HUDEP-2 (cell line): Measurements from ENCODE around the gene VARS2.
"Not testable (repeated sequence)": the region's sequence is repeated elsewhere in the genome, so short reads cannot be mapped to it uniquely, and the experiment has no call there.

Experiments used
- DNase-seq, 76 experiments: peaks; one replicate each; lab custom pipeline; 2025; ENCODE audit not compliant: unreplicated experiment in 76 of 76; lab: John Stamatoyannopoulos, UW

The VARS2 gene

DNA sequence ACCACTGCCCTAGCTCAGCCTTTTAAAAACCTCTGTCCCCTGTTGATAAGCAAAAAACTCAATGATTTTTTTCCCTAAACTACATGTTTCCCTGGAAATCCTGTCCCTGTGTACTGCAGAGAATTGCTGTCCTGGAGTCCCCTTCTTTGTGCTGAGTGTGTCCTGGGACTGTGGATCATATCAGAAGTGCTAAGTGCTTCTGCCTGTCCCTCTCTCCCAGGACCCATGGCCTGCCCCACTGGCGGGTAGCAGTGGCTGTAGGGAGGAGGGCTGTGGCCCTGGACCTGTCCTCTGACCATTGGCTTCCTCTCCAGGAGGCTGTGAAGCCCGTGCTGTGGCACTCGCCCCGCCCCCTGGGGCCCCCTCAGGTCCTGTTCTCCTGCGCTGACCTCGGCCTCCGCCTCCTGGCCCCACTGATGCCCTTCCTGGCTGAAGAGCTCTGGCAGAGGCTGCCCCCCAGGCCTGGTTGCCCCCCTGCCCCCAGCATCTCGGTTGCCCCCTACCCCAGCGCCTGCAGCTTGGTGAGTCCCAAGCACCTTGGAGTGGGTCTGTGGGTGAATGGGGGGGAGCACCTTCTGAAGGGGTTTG is 10.1 kb downstream of the VARS2 start:
- not testable (repeated sequence) for DNase-seq

DNA sequence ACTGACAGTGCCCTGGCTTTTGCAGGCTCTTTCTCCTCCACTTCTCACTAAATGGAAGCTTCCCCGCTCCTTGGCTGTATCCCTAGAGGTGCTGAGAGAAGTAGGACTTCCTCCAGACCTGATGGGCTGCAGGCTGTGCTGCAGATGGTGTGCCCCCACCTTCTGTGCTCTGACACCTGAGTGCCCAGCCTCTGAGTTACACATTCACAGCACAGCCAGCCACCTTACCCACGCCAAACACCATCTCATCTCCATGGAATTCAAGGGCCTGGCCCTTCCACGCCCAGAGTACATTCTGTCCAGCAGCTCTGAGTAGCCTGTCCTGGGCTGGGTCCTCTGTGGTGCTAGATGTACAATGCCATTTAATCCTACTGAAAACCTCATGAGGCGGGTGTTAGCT is 12.6 kb downstream of the VARS2 start:
- no peak for DNase-seq

DNA sequence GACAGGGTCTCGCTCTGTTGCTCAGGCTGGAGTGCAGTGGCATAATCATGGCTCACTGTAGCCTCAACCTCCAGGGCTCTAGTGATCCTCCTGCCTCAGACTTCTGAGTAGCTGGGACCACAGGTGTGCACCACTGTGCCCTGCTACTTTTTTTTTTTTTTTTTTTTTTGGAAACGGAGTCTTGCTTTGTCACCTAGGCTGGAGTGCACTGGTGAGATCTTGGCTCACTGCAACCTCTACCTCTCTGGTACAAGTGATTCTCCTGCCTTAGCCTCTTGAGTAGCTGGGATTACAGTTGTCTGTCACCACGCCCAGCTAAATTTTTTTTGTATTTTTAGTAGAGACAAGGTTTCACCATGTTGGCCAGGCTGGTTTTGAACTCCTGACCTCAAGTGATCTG is 13.0 kb downstream of the VARS2 start:
- not testable (repeated sequence) for DNase-seq

DNA sequence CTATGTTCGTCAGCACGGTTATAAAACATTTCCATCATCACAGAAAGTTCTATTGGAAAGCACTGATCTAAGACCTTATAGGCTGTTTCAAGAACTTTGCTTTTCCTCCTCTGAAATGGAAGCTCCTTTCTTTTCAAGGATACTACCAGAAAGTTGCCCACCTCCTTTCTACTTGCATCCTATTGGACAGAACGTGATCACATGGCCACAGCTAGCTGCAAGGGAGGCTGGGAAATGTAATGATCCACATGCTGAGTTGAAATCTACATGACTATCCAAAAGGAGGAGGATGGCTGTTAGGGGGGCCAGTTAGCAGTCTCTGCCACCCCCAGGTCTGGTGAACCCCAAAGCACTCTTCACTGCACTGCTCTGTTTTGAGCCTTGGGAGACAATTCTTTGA is 14.6 kb downstream of the VARS2 start:
- DNase-seq, result no peak

DNA sequence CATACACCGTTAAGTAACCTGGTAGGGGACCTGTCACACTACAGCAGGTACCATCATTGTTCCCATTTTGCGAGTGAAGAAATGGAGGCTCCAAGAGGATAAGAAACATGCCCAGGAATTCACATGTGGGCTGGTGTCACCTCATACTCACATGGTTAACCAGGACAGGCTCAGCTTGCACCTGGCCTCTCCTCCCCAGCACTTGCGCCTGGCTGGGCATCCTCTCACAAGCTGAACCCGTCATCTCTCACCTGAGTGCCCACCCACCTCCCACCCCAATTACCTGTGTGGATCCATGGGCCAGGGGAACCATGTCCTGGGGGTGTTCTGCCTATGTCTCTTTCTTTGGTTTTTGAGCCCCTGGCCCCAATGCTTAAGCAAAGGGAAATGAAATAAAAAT is 16.5 kb downstream of the VARS2 start:
- no peak for DNase-seq

DNA sequence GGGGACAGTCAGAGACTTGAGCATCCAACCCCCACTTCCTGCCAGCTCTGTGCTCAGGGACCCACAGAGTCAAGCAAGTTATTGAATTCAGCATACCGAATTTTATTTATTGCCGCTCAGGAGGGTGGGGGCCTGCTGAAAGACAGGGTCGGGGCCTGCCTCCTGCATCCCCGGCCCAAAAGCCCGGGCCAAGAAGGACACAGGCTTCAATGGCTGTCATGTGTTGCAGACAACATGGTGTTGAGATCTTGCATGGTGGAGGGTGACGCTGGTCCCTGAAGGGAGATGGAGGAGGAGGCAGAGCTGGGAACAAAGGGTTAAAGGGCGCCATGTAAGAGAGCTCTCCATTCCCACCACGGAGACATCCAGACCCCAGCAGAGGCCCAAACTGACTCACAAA is 17.2 kb downstream of the VARS2 start:
- DNase-seq, result no peak

DNA sequence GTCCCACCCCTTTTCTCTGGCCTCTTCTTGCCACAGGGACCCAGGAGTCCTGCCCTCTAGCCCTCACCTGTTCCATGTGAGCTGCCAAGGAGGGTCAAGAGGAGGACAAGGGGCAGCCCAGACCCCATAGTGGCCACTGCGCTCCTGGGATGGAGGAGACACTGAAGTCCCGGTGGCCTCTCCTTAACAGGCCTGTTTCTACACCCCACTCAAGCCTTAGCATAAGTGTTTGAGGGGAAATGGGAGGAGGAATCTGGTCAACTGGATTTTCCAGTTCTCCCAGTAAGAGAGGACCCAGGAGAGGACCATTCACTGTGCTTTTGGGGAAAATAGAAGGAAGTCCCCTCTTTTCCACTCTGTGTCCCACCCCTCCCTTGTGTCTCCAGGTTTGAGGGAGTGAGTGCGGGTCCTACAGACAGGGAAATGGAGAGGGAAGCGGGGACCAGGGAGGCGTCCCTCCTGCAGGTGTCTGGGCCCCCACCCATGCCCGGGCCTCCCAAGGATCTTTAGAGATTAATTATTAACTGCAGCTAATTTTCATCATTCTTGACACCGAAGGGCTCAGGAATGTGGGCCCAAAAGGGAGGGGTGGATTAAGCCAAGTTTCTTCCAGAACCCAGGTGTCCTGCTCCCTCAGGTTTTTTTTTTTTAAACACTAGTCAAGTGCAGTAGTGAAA is 18.1 kb downstream of the VARS2 start, which contains the start of gene SFTA2:
TSS of gene SFTA2 (minus strand) at position 202 of the 677 bp plus-strand sequence. CDS start at position 128, 74 bp downstream.
- DNase-seq, result no peak

DNA sequence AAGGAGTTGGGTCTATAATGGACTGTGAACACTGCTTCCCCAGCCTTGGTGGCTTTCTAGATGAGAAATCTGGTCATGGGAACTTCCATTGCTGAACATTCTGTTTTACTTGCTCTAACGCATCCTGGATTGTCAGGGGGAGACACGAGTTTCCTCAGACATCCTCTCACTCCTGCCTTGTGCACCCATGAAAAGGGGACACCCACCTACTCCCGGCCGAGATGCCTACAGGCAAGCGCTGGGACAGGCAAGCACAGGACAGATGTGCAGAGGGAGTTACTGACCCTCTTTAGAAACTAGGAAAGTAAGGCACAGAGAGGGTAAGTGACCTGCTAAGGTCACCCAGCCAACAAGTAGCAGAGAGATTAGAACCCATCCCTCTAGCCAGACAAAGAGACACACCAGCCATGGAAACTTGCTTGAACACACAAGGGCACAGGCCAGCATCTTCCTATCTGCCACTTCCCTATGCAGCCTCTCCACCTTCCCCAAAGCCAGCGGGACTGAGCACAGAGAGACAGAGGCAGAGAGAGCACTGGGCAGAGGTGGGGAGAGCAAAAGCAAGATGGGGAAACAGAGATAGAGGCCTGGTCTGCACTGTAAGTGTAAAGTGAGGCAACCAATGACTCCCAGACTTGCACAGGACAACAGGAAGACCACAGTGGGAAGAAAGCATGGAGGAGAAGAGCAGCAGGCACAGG is 18.8 kb downstream of the VARS2 start:
- DNase-seq, result no peak

DNA sequence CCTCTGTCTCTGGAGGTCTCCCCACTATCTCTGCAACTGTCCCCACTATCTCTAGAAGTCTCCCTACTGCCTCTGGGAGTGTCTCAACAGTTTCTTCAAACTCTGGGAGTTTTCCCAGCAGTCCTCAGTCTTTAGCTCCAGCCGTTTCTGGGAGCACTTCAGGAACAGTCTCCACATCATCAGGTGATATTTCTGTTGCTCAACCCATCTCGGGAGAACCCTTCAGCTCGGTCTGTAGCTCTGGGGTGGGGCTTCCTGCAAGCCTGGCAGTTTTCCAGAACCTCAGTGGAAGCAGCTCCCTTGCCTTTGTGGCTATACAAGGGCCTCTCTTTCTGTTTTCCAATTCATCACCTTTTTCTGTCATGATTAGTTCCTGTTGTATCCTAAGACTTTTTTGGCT is 21.0 kb downstream of the VARS2 start:
- peak in 3 of 76 experiments; percentile 2 to 13 (median 11) for DNase-seq

DNA sequence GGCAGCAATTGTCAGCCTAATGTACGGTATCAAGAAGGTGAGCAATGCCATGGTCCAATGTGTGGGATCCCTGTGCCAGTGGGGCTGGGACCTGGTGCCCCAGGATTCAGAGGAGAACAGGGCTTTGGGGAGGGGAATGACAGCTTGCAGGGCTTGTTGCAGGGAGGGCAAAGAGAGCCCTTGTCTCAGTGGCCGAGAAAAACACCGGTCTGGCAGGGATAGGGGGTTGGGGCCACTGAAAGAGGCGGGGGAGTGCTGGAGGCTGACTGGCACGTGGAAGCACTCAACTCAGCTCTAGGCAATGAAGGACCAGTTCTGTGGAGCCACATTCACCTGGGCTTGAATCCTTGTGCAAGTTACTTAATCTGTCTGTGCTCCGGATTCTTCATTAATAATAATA is 23.2 kb downstream of the VARS2 start:
- no peak for DNase-seq

DNA sequence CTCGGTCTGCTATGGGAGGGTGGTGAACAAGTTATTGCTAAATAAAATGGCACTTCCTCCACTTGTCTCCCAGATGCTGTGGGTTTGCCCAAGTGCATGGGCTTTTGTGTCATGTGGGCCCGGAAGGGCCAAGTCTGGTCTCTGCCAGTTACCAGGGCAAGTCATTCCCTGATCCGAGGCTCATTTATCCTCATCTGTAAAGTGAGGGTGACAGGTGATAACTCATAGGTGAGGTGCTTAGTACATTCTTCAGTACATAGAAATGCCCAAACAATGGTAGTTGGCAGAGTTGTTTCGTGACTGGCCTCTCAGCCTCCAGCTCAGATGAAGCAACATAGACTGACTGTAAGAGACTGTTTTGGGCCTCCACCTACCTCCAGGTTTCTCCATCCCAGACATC is 24.7 kb downstream of the VARS2 start:
- no peak for DNase-seq

DNA sequence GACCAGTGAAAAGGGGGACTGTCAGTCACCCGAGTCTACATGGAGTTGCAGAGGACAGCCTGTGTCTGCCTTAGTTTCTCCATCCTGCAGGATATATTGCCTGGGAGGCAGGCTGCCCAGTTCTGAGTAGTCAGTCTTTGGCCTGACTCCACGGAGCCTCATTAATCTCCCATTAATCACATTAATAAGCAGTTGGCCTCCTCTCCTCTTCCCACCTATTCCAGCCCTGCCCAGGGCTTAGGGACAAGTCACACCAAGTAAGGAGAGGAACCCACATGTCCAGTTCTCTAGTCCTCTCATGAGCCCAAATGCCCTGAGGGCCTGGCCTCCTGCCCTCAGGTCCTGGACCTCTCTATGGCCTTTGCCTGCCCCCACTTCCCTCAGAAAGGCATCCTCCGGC is 25.4 kb downstream of the VARS2 start:
- DNase-seq, result no peak

DNA sequence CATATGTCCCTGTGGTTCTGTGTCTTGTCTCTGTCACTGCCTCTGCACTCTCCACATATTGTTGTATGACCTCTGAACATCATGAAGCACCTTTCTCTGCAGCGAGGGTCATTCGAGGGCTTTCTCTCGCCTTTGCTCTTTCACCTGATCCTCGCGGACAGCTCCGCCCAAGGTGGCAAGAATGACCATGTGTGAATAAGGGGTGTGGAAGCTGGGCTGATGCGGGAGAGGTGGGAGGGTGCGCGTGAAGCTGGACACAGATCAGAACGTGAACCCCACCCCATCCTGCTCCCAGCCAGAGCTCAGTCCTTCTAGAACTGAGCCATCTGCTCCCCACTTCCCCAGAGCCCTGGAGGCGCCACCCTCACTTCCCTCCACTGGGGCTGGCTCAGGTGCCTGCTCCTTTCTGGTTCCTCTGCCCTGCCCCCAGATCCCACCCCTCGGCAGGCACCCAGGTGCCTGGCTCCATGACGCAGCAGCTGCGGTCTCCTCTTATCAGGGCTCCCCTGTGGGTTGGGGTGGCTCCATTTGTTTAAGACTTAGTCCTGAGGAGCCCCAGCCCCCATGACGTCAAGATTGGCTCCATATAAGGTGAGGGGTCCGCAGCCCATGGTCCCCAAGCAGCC is 26.4 kb downstream of the VARS2 start, which contains the start of gene MUCL3:
TSS of gene MUCL3 (plus strand) at position 613 of the 626 bp plus-strand sequence. CDS start 27 bp downstream, outside the sequence.
- no peak for DNase-seq

DNA sequence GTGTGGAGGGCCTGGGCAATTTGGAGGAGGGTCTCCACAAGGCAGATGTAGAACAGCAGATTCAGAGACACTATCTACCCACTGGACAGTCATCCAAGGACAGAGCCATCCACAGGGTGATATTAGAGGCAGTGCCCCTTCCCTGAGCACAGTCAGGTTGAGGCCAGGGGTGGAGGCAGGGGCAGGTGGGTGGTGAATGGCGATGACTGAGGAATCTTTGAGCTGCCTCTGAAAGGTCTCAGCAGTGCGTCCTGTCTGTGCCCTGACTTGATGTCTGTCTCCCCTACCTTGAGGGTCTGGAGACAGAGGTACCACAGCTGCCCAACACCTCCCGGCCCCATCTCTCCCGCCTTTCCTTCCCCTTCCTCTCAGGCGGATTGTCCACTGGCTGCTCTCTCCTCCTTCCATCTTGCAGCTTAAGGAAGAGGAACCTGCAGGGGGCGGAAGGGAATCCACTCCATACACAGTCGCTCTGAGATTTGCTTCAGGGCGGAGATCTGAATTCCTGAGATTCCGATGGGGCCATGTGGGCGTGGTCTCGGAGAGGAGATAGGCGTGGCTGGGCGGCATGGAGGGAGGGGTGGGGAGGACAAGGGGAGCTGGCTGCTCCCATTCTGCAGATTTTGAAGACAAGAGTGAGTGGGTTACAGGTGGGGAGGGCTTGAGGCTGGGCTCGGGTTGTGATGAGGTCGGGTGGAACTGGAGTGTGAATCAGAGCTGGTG is 28.5 kb downstream of the VARS2 start:
- peak in 14 of 76 experiments; percentile 3 to 40 (median 15) for DNase-seq

DNA sequence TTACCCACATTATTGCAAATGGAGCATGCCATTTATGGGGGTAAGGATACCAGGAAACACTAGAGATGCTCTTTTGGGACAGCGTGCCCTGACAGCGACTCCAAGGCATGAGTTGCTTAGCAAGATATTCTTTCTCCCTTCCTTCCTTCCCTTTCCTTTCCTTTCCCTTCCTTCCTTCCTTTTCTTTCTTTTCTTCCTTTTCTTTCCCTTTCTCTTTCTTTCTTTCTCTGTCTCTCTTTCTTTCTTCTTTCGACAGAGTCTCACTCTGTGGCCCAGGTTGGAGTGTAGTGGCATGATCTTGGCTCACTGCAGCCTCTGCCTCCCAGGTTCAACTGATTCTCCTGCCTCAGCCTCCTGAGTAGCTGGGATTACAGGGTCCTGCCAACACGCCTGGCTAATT is 30.0 kb downstream of the VARS2 start:
- no peak for DNase-seq

DNA sequence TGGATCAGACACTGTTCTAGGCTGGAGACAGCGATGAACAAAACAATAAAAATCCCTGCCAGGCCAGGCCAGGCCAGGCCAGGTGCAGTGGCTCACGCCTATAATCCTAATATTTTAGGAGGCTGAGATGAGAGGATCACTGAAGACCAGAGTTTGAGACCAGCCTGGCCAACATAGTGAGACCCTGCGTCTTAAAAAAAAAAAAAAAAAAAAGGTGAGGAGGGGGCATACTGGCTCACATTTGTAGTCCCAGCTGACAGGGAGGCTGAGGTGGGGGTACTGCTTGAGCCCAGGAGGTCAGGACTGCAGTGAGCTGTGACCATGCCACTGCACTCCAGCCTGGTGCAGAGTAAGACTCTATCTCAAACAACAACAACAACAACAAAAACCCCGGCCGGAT is 31.2 kb downstream of the VARS2 start:
- no peak for DNase-seq

DNA sequence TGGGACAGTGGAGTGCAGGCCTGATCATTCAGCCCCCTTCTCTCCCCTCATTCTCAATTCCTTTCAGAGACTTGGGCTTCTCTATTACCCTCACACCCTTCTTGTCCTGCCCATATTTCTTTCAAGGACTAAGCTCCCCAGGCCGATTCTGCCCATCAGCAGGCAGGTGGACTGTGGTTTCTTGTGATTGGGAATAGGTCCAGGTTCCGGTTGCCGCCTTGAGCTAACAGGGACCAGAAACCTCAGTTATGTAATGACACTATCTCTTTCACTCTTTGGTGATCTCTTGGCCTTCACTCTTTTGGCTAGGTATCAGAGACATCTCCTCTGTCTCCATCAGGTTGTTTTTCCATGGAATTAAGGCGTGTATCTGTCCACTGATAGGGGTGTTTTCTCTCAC is 33.2 kb downstream of the VARS2 start:
- DNase-seq, result no peak

DNA sequence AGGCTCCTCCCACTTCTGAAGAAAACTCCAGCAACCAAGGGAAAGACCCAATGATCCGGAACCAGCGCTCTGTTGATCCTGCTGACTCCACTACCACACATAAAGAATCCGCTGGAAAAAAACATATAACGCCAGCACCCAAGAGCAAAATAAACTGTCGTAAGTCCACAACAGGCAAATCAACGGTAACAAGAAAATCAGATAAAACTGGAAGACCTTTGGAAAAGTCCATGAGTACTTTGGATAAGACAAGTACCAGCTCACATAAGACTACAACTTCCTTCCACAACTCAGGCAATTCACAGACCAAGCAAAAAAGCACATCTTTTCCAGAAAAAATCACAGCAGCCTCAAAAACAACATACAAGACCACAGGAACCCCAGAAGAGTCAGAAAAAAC is 34.8 kb downstream of the VARS2 start:
- DNase-seq, result no peak

DNA sequence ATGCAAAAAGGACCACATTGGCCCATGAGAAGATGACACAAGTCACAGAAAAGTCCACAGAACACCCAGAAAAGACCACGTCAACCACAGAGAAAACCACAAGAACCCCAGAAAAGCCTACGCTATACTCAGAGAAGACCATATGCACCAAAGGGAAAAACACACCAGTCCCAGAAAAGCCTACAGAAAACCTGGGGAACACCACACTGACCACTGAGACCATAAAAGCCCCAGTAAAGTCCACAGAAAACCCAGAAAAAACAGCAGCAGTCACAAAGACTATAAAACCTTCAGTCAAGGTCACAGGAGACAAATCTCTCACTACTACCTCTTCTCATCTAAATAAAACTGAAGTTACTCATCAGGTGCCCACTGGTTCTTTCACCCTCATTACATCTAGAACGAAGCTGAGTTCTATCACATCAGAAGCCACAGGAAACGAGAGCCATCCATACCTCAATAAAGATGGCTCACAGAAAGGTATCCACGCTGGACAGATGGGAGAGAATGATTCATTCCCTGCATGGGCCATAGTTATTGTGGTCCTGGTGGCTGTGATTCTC is 38.0 kb downstream of the VARS2 start:
- no peak for DNase-seq

DNA sequence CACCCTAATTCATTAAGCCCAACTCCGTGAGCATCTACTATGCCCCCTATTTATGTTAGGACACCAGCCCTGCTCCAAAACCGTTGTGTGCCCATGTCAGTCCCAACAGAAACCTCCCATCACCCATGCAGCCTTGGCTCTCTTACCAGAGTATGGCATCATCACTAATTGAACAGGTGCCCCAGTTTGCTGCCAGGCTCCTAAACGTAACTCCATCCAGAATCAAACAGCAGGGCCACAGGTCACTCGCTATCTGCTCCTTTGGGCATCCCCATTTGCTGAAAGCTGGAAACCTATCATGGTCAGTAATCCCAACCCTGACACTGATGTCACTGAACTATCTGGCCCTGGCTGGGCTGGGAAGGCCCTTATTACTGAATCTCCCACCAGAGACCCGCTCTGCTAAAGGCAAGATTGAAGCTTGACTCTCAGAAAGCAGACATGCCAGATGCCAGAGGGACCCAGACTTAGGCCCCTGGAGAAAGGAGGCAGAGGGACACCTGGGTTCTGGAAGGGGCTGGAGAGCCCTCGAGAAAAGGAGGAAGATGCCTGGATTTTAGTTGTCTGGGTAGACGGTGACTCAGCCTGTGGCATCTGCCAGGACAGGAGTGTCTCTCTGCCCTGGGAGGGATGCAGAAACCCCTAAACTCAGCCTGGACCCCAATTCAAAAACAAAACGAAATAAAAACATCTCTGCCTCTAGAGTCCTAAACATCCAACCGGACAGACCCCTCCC is 40.8 kb downstream of the VARS2 start:
- no peak for DNase-seq
